Panc1 (cell line): ENCODE measurements around the gene PXDN.

Experiments used
- POLR2AphosphoS5 ChIP-seq: IDR thresholded peaks from 2 replicates; pipeline ENCODE4 v1.6.1; 2012; ENCODE audit warnings: mild to moderate bottlenecking, low read depth, low read length, moderate library complexity
- TCF7L2 ChIP-seq: IDR thresholded peaks from 2 replicates; pipeline ENCODE4 v1.6.1; 2011; ENCODE audit warnings: mild to moderate bottlenecking, low read depth, low read length, inconsistent platforms
- TF ChIP-seq, protein P1 (sequence below): fragments of 450-650 bp; IDR thresholded peaks from 2 replicates; pipeline ENCODE4 v1.5.1; 2017; ENCODE audit warnings: mild to moderate bottlenecking

DNA sequence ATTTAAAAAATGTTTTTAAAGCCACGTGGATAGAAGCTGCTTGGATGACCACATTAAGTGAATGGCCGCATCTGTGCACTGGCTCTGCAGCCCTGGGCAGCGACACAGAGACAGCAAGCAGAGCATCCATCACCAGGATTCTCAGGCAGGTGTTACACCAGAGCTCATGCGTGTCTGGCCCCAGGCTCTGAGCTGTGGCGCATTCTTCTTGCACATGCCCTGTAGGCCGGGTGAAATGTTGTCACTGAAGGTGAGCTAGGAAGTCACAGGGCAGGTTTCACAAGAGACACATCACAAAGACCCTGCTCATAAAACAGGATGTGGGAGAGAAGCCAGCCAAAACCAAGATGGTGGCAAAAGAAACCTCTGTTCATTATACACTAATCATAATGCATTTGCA is 8.4 kb upstream of the PXDN start:
- TF ChIP-seq, protein P1, sequence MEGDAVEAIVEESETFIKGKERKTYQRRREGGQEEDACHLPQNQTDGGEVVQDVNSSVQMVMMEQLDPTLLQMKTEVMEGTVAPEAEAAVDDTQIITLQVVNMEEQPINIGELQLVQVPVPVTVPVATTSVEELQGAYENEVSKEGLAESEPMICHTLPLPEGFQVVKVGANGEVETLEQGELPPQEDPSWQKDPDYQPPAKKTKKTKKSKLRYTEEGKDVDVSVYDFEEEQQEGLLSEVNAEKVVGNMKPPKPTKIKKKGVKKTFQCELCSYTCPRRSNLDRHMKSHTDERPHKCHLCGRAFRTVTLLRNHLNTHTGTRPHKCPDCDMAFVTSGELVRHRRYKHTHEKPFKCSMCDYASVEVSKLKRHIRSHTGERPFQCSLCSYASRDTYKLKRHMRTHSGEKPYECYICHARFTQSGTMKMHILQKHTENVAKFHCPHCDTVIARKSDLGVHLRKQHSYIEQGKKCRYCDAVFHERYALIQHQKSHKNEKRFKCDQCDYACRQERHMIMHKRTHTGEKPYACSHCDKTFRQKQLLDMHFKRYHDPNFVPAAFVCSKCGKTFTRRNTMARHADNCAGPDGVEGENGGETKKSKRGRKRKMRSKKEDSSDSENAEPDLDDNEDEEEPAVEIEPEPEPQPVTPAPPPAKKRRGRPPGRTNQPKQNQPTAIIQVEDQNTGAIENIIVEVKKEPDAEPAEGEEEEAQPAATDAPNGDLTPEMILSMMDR, result no peak
- no peak for TF ChIP-seq POLR2AphosphoS5
- no peak for TF ChIP-seq TCF7L2
